GM23248 (cell line): ENCODE measurements around the gene SPATA12. TPM values are rescaled to one million over a fixed set of nuclear protein-coding genes. Genes with fewer than 3 reads are reported as not detected.
A peak's percentile ranks its signal among the peaks of the same experiment; 100 is the strongest.

Experiments
- DNase-seq: peaks from one replicate; pipeline ENCODE4 v3.0.0-alpha.2; 2015
- H2AFZ ChIP-seq: fragments of 200-600 bp; sonication (generic); 2 replicates; pipeline ENCODE4 v1.6.1; 2016; ENCODE audit warnings: antibody characterized with exemption
- H3F3A ChIP-seq: fragments of 200-600 bp; sonication (generic); 2 replicates; pipeline ENCODE4 v1.6.1; 2016; ENCODE audit warnings: mild to moderate bottlenecking, antibody characterized with exemption, mixed run types; ENCODE audit not compliant: insufficient read depth
- H3K27ac ChIP-seq: fragments of 200-600 bp; sonication (generic); 2 replicates; pipeline ENCODE4 v1.5.1; 2016; ENCODE audit warnings: mild to moderate bottlenecking
- H3K27me3 ChIP-seq: fragments of 200-600 bp; sonication (generic); replicated peaks from 2 replicates; pipeline ENCODE4 v1.6.1; 2016; ENCODE audit warnings: mild to moderate bottlenecking; ENCODE audit not compliant: insufficient read depth
- H3K36me3 ChIP-seq: fragments of 200-600 bp; sonication (generic); 2 replicates; pipeline ENCODE4 v1.6.1; 2016; ENCODE audit warnings: low read depth, mild to moderate bottlenecking
- H3K4me1 ChIP-seq: fragments of 200-600 bp; sonication (generic); 2 replicates; pipeline ENCODE4 v1.6.1; 2016; ENCODE audit warnings: mild to moderate bottlenecking; ENCODE audit not compliant: insufficient read depth
- H3K4me2 ChIP-seq: fragments of 200-600 bp; sonication (generic); one replicate; pipeline ENCODE4 v1.6.1; 2016; ENCODE audit warnings: mild to moderate bottlenecking; ENCODE audit not compliant: unreplicated experiment
- H3K4me3 ChIP-seq: fragments of 200-600 bp; sonication (generic); 2 replicates; pipeline ENCODE4 v1.5.1; 2016; ENCODE audit warnings: mild to moderate bottlenecking
- H3K79me2 ChIP-seq: fragments of 200-600 bp; sonication (generic); 2 replicates; pipeline ENCODE4 v1.6.1; 2016; ENCODE audit warnings: mild to moderate bottlenecking; ENCODE audit not compliant: insufficient read depth
- H3K9ac ChIP-seq: fragments of 200-600 bp; sonication (generic); 2 replicates; pipeline ENCODE4 v1.6.1; 2016; ENCODE audit warnings: mild to moderate bottlenecking
- H3K9me2 ChIP-seq: fragments of 200-600 bp; sonication (generic); 2 replicates; pipeline ENCODE4 v1.6.1; 2016; ENCODE audit warnings: mixed run types, mild to moderate bottlenecking, moderate library complexity; ENCODE audit not compliant: insufficient read depth
- H3K9me3 ChIP-seq: fragments of 200-600 bp; sonication (generic); one replicate; pipeline ENCODE4 v1.6.1; 2017; ENCODE audit warnings: low read depth
- H4K20me1 ChIP-seq: fragments of 200-600 bp; sonication (generic); 2 replicates; pipeline ENCODE4 v1.6.0; 2016; ENCODE audit not compliant: insufficient read depth
- EZH2 ChIP-seq: fragments of 200-600 bp; sonication (generic); IDR thresholded peaks from 2 replicates; pipeline ENCODE4 v1.6.1; 2018; ENCODE audit warnings: antibody characterized with exemption, mild to moderate bottlenecking; ENCODE audit not compliant: insufficient read depth, poor library complexity, severe bottlenecking
- EZH2phosphoT487 ChIP-seq: fragments of 200-600 bp; sonication (generic); IDR thresholded peaks from 2 replicates; pipeline ENCODE4 v1.6.1; 2018; ENCODE audit warnings: antibody characterized with exemption, moderate library complexity, mild to moderate bottlenecking, low read depth; ENCODE audit not compliant: insufficient read depth
- WGBS, 2 experiments: methylation state at CpG; one replicate each; pipeline ENCODE4 v1.1.6; 2015 to 2017; ENCODE audit warnings: low lambda C conversion rate in 2 of 2, low coverage in 1 of 2; ENCODE audit errors: missing lambda C conversion rate in 2 of 2; 5-methylcytosine and 5-hydroxymethylcytosine counted together
- in situ Hi-C: fragments of 300-500 bp; cut with MboI; formaldehyde crosslinking; loops from 2 replicates; pipeline ENCODE4 v1.15.0; 2020
- polyA plus RNA-seq: library from polyadenylated mRNA; unstranded; fragments of >200 nt; fragmentation: Nextera tagmentation; extraction: Ambion mirVana; gene quantifications from 2 replicates; pipeline ENCODE4 v1.2.1, GENCODE V29; 2016
- total RNA-seq: library from RNA; depleted of rRNA; stranded (reverse); fragments of >200 nt; shearing (Covaris generic); gene quantifications from 2 replicates; pipeline ENCODE4 v1.2.3, GENCODE V29; 2014; rRNA removed

The SPATA12 gene
- total RNA-seq (not detected in 2 replicates), polyA plus RNA-seq (not detected in 2 replicates)

GRCh38 chr3:57060089-57060821 is at the start of gene SPATA12:
Gene SPATA12, plus strand, starts transcription at chr3:57060664. Its CDS starts 13,031 bp downstream, at chr3:57073695.
- Histone ChIP-seq H3K9me3 (no peaks in the 10 kb centered on the region), H2AFZ (no peak within 1 kb of the TSS), H3K9me2 (no peaks in the 10 kb centered on the region), H3K79me2 (no peaks in the 10 kb centered on the region), H3K4me3 (no peak within 1 kb of the TSS), H3K36me3 (no peaks in the 10 kb centered on the region), H3K4me2 (no peak within 1 kb of the TSS), H4K20me1 (no peaks in the 10 kb centered on the region), H3F3A (no peaks in the 10 kb centered on the region), H3K27me3 (no peaks in the 10 kb centered on the region), H3K9ac (no peak within 1 kb of the TSS), H3K4me1 (peaks cover 12% of the 10 kb centered on the region), H3K27ac (peak within 1 kb of the TSS; percentile 16; the same call in 1 of the 2 replicates)
- no peak for TF ChIP-seq EZH2phosphoT487
- TF ChIP-seq EZH2, result no peak
- WGBS, 2 experiments, result 22 to 24% methylated on average over 11 of the region's 11 CpGs
- DNase-seq, result peak; percentile 96
- in situ Hi-C loops, result no loop called here

- Histone ChIP-seq H3K27me3 (no peaks in the 10 kb centered on the region), H3K4me3 (no peak overlapping the region), H4K20me1 (no peaks in the 10 kb centered on the region), H3K9ac (no peak overlapping the region), H3K9me2 (no peaks in the 10 kb centered on the region), H3K4me2 (no peak overlapping the region), H2AFZ (no peak overlapping the region), H3K27ac (no peak overlapping the region), H3K36me3 (no peaks in the 10 kb centered on the region), H3K4me1 (peaks cover 28% of the 10 kb centered on the region), H3K79me2 (no peaks in the 10 kb centered on the region), H3F3A (peaks cover 24% of the 10 kb centered on the region), H3K9me3 (no peaks in the 10 kb centered on the region)
- no peak for TF ChIP-seq EZH2phosphoT487
- TF ChIP-seq EZH2, result no peak
- in situ Hi-C loops, result no loop called here
- WGBS, 2 experiments, result 59 to 65% methylated on average over 13 of the region's 13 CpGs
- DNase-seq, result no peak
Observed at GRCh38 chr3:57011022-57011421, 49.4 kb upstream of the SPATA12 start.

GRCh38 chr3:57012847-57013246 is 47.6 kb upstream of the SPATA12 start:
- Histone ChIP-seq H3F3A (peaks cover 12% of the 10 kb centered on the region), H4K20me1 (no peaks in the 10 kb centered on the region), H3K9ac (no peak overlapping the region), H3K9me2 (no peaks in the 10 kb centered on the region), H3K4me1 (peaks cover 25% of the 10 kb centered on the region), H3K4me3 (no peak overlapping the region), H3K79me2 (no peaks in the 10 kb centered on the region), H3K4me2 (no peak overlapping the region), H3K36me3 (no peaks in the 10 kb centered on the region), H2AFZ (no peak overlapping the region), H3K9me3 (no peaks in the 10 kb centered on the region), H3K27me3 (no peaks in the 10 kb centered on the region), H3K27ac (no peak overlapping the region)
- TF ChIP-seq EZH2phosphoT487 (no peak), EZH2 (no peak)
- in situ Hi-C loops, result no loop called here
- no peak for DNase-seq
- 95 to 97% methylated on average over 20 to 21 of the region's 22 CpGs for WGBS, 2 experiments

GRCh38 chr3:57015350-57015729 is 45.1 kb upstream of the SPATA12 start:
- Histone ChIP-seq H3K27ac (no peak overlapping the region), H3K9ac (no peak overlapping the region), H3K79me2 (no peaks in the 10 kb centered on the region), H3K4me1 (peaks cover 13% of the 10 kb centered on the region), H3K4me2 (no peak overlapping the region), H4K20me1 (no peaks in the 10 kb centered on the region), H2AFZ (no peak overlapping the region), H3K27me3 (no peaks in the 10 kb centered on the region), H3K36me3 (no peaks in the 10 kb centered on the region), H3K4me3 (no peak overlapping the region), H3F3A (no peaks in the 10 kb centered on the region), H3K9me3 (no peaks in the 10 kb centered on the region), H3K9me2 (no peaks in the 10 kb centered on the region)
- WGBS, 2 experiments, result 83 to 84% methylated on average over 7 of the region's 7 CpGs
- TF ChIP-seq EZH2 (no peak), EZH2phosphoT487 (no peak)
- DNase-seq, result no peak
- in situ Hi-C loops, result no loop called here
